ENCODE measurements around the gene MRPL51.
A peak's percentile ranks its signal among the peaks of the same experiment; 100 is the strongest.

The MRPL51 gene

GRCh38 chr12:6461401-6462233 is 31.4 kb downstream of the MRPL51 start:
- peak; percentile 36 for DNase-seq (ENCODE audit: low read depth)

GRCh38 chr12:6460751-6461371 is 32.2 kb downstream of the MRPL51 start:
- DNase-seq (ENCODE audit: low read depth) = no peak

- DNase-seq (ENCODE audit: low read depth) = no peak
Observed at GRCh38 chr12:6459004-6459337, 34.1 kb downstream of the MRPL51 start.

GRCh38 chr12:6458281-6459003 is 34.6 kb downstream of the MRPL51 start:
- no peak for DNase-seq (ENCODE audit: low read depth)

- DNase-seq (ENCODE audit: low read depth) = no peak
Observed at GRCh38 chr12:6457220-6457945, 35.7 kb downstream of the MRPL51 start.

GRCh38 chr12:6452944-6453630 is 40.0 kb downstream of the MRPL51 start:
- DNase-seq (ENCODE audit: low read depth) = no peak

- no peak for DNase-seq (ENCODE audit: low read depth)
Observed at GRCh38 chr12:6452245-6452943, 40.7 kb downstream of the MRPL51 start.

GRCh38 chr12:6451348-6452244 is 41.5 kb downstream of the MRPL51 start, which contains the start of gene TAPBPL:
Gene TAPBPL, plus strand, starts transcription at chr12:6452042. Its CDS starts 207 bp downstream, at chr12:6452249.
- peak; percentile 83 for DNase-seq (ENCODE audit: low read depth)

GRCh38 chr12:6450869-6451347 is 42.2 kb downstream of the MRPL51 start:
- peak; percentile 19 for DNase-seq (ENCODE audit: low read depth)

GRCh38 chr12:6450091-6450868 is 42.8 kb downstream of the MRPL51 start:
- DNase-seq (ENCODE audit: low read depth) = peak; percentile 12

- DNase-seq (ENCODE audit: low read depth) = no peak
Observed at GRCh38 chr12:6444704-6445688, 48.1 kb downstream of the MRPL51 start, which contains the start of gene CD27. Gene CD27, plus strand, starts transcription at chr12:6444955. Its CDS starts 141 bp downstream, at chr12:6445096.

- DNase-seq (ENCODE audit: low read depth) = no peak
Observed at GRCh38 chr12:6444031-6444430, 49.0 kb downstream of the MRPL51 start.

- DNase-seq (ENCODE audit: low read depth) = no peak
Observed at GRCh38 chr12:6443361-6443983, 49.6 kb downstream of the MRPL51 start.

- DNase-seq (ENCODE audit: low read depth) = no peak
Observed at GRCh38 chr12:6442836-6443235, 50.2 kb downstream of the MRPL51 start.
